AG09309 (cell line): ENCODE results near the gene TEKT5.
"Not testable (repeated sequence)": the region's sequence is repeated elsewhere in the genome, so short reads cannot be mapped to it uniquely, and the experiment has no call there.

Experiments used
- DNase-seq: peaks from one replicate; pipeline ENCODE4 v3.0.0-alpha.2; 2010; ENCODE audit warnings: low read depth
- H3K4me3 ChIP-seq: 2 replicates; pipeline ENCODE4 v1.5.1; 2011; ENCODE audit warnings: mild to moderate bottlenecking, low read depth, low read length, moderate library complexity; ENCODE audit not compliant: control insufficient read depth
- CTCF ChIP-seq: IDR thresholded peaks from 2 replicates; pipeline ENCODE4 v1.5.1; 2011; ENCODE audit warnings: mild to moderate bottlenecking, low read depth, low read length, inconsistent platforms; ENCODE audit not compliant: insufficient read depth, control insufficient read depth; ENCODE audit errors: missing control alignments

The TEKT5 gene

GRCh38 chr16:10684511-10685151, 10.1 kb downstream of the TEKT5 start:
- TF ChIP-seq CTCF = no peak
- no peak overlapping the region for H3K4me3 ChIP-seq
- no peak for DNase-seq

GRCh38 chr16:10683170-10683569, 11.6 kb downstream of the TEKT5 start:
- H3K4me3 ChIP-seq = no peak overlapping the region
- DNase-seq = no peak
- TF ChIP-seq CTCF = no peak

GRCh38 chr16:10682604-10683003, 12.1 kb downstream of the TEKT5 start:
- TF ChIP-seq CTCF = no peak
- H3K4me3 ChIP-seq = no peak overlapping the region
- DNase-seq = no peak

GRCh38 chr16:10681310-10682308, 13.1 kb downstream of the TEKT5 start:
- TF ChIP-seq CTCF = no peak
- H3K4me3 ChIP-seq = no peak overlapping the region
- no peak for DNase-seq

- no peak overlapping the region for H3K4me3 ChIP-seq
- TF ChIP-seq CTCF = no peak
- no peak for DNase-seq
These were observed 14.8 kb downstream of the TEKT5 start for GRCh38 chr16:10679921-10680320.

GRCh38 chr16:10679441-10679840, 15.3 kb downstream of the TEKT5 start:
- not testable (repeated sequence) for H3K4me3 ChIP-seq, DNase-seq

- no peak for DNase-seq
- no peak overlapping the region for H3K4me3 ChIP-seq
- no peak for TF ChIP-seq CTCF
These were observed 16.1 kb downstream of the TEKT5 start for GRCh38 chr16:10678655-10679054.
